GM18526 (cell line): ENCODE measurements around the gene AFAP1L2.

ENCODE experiments used
- POLR2A ChIP-seq: IDR thresholded peaks from 3 replicates; pipeline ENCODE4 v1.6.1; 2011; ENCODE audit not compliant: insufficient read length; ENCODE audit errors: extremely low read depth

The AFAP1L2 gene

DNA sequence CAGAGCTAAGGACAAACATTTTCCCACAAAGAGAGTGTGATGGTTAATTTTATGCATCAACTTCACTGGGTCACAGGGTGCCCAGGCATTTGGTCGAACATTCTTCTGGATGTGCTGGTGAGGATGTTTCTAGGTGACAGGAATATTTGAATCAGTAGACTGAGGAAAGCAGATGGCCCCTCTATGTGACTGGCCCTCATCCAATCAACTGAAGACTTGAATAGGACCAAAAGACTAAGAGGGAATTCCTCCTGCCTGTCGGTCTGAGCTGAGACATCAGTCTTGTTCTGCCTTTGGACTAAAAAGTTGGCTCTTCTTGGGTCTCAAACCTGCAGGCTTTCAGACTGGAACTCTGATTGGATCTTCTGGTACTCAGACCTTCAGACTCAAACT, 44.4 kb downstream of the AFAP1L2 start:
- no peak for TF ChIP-seq POLR2A

DNA sequence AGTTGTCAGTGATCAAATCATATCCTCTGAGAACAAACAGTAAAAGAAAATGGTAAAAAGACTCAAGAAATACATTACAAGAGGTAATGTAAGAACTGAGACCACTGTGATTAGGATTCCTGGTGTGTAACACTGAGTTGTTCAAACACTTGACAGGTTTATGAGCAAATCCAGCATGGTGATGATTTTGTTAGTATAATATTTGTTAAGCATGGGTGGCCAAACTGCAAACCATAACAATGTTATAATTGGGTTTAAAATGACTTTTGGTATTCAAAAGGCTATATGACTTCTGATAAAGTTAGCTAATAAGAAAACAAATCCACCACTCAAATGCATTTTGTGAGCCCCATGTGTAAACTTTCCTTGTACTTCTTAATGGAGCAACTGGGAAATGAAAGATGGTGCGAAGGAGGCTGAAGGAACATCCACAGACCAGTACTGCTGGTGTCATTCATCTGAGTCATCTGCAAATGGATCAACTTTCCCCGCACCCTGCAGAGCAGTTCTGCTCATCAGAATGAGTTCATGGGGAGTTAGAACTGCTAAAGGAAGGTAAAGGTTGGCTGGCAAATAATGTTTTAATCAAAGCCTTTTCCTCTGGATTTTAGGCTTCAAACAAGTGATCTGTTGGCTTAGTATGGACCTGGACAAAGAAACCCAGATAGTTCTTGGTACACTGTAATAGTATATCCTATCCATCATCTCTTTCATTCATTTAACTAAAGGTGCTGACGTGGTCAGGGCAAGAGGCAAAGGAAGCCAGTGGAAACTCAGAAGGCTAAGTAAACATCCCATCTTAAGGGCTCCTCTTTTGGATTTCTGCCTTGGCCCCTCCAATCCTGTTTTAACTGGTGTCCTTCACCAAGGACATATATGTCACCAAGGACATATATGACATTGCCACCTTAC, 45.0 kb downstream of the AFAP1L2 start:
- no peak for TF ChIP-seq POLR2A

DNA sequence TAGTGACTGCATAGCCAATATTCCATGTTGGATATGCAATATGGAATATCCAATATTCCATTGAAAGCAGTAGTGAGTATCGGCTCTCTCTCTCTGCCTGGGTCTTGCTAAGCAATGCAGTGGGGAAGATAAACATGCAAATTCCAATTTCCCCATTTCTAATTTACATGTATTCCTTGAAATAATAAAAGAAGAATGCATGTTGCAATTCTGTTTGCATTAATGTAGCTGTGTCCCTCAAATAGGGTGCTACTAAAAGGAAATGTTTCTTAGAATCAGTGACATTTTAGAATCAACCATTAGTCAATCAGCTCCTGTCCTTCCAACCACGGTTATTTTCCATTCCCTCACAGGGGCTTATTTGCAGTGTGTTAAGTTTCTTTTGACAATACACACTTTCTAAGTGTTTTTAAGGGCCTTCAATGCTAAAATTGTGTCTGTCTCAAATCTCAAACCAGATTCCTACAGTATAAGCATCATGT, 46.7 kb downstream of the AFAP1L2 start:
- TF ChIP-seq POLR2A = no peak

DNA sequence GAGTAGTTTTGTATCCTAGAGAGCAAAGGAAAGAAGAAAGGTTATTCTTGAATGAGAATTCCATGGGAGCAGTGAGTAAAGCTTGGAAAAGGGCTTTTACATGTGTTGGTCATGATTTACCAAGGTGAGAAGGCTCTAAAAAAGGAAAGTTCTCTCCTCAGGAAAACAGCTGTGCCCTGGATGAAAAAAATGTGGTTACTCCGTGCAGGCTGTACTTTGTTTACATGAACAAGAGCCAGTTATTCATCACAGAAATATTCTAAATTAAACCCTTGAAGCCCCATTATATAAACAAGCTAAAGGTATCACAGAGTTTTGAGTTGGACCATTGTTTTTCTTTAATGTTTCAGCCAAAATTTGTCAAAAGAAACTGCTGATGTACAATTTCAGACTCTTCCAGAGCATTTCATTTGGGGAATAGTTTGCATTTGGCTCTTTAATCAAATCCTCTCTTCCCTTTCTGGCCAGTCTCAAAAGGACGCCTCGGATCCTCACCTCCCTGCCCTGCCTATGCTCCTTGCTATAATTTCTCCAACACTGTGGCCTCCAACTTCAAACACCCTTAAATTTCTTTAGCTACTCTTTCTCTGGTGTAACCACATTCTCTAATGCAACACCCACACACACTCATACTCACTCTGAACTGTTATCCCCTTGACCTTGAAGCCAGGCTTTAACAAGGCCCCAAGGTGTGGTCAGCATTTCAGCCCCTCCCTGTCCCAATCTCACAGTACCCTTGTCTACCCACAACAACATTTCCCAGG, 47.4 kb downstream of the AFAP1L2 start:
- no peak for TF ChIP-seq POLR2A

DNA sequence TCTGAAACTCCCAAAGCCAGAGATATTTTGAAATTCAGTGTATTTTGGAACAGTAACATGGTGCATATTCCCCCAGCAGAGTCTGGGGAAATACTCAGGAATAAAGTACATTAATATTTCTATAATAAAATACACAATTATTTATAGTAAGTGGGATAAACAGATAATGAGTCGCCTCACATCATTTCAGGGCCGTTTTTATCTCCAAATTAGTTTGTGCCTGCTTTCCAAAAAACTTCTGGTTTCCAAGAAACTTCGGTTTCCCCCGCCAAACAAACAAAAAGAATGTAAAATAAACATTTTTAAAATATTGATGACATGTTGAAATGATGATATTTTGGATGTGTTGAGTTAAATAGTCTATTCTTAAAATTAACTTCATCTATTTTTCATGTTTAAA, 48.2 kb downstream of the AFAP1L2 start:
- no peak for TF ChIP-seq POLR2A

DNA sequence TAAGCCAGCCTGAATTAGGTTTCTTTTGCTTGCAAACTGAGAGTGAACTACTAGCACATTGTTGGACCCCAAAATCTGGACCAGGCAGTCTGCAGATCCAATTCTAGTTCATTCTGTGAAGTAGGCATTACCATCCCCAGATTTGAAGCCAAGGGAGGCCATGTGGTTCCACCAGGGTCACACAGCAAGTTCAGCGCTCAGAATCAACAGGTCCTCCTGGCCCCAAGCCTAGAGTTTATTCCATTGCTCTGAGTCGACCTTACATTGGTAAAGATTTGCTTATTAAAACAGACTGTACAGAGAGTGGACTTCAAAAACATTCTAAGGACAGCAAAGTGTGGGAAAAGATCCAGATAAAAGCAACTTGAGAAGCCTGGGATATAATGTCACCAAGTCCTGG, 50.9 kb downstream of the AFAP1L2 start:
- no peak for TF ChIP-seq POLR2A

DNA sequence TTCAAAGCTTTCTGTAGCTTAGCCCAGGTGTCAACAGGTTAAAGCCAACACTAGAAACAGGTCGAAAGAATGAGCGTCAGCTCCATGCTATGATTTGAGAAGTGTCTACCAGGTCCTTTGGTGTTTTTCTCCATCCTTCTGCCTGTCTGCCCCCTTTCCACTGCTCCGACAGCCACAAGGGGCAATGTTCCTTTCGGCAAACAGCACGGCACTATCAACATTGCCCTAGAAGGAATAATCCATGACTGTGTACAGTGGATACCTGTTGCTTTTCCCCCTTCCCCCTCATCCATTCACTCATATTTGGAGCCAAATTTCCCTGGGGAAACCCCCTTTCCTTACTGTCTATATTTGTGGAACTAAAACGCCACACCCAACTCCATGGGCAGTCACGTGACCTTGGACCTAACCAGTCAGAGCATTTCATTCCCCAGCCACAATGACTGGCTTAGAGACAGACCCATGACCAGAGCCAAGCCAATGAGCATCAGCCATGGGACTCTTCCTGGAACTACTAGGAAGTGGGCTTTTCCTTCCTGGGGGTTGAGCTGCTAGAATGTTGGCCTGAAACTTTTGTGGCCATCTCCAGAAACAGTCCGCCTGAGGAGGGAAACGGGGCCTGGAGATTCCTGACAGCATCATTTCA, 51.5 kb downstream of the AFAP1L2 start:
- no peak for TF ChIP-seq POLR2A

DNA sequence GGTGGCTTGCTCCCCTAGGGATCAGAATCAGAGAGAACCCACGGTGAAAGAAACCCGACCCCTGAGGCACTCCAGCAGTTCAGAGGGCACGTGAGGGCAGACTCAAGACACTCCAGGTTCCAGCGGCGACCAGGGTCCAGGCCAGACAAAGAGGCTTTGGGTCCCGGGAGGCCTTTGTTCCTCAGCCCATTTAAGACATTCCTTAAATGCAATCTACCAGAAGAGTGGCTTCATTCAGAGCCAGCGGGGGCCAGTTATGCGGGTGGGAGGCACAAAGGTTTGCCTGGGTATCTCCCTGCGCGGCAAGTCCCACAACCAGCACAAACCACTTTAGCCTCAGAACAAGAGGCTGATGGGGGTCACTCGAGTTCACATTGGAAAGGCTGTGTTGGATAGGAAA, 53.6 kb downstream of the AFAP1L2 start:
- no peak for TF ChIP-seq POLR2A

DNA sequence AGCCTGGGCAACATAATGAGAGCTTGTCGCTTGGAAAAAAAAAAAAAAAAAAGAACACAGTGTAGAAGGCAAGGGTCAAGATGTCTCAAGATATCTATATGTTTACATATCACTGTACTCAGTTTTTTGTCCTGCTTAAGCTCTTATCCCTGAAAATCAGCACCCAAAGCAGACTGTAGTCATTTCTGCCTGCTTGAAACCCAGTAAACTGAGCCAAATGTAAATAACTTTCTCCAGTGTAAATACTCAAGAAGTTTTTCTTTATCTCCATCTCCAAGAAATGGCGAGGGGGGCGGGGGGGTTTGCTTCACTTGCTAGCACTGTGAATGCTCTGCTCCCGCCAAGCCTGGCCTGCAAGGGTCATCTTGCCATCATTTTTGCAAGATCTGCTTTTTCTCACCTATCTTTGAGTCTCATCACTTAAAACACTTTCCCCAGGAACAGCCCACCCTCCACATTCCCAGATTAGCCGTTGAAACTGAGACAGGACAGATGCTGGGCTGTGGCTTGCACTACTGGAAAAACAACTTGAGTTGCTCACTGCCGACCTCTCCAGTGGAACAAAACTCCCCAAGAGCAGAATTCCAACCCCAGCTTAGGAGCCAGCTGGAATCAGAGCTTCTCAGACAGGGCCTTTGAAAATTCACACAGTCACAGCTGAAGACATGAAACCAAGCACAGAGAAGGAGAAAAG, 54.6 kb downstream of the AFAP1L2 start:
- no peak for TF ChIP-seq POLR2A

DNA sequence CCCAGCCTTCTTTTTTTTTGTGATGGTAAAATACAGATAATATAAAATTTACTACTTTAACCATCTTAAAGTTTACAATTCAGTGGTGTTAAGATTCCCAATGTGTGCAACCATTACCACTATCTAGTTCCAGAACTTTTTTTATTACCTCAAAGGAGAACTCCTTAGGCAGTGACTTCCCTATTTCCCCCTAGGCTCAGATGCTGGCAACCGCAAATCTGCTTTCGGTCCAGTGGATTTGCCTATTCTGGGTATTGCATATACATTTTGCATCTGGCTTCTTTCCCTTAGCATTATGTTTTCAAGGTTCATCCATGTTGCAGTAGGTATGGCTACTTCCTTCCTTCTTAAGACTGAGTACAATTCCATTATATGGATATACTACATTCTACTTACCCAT, 56.5 kb downstream of the AFAP1L2 start:
- TF ChIP-seq POLR2A = no peak

DNA sequence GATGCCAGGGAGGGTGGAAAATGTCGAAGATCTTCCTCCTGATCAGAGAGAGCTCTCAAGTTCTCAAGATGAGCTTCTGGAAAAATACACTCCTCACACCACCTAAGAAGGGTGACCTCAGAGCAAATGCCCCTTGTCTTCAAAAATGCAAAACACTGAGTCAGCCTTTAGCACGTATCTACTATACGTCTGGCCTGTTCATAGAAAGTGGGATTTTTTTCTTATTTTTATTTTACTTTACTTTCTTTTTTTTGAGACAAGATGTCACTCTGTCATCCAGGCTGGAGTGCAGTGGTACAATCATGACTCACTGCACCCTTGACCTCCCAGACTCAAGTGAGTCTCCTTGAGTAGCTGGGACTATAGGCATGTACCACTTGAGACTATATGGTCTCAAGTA, 57.1 kb downstream of the AFAP1L2 start:
- TF ChIP-seq POLR2A = no peak

DNA sequence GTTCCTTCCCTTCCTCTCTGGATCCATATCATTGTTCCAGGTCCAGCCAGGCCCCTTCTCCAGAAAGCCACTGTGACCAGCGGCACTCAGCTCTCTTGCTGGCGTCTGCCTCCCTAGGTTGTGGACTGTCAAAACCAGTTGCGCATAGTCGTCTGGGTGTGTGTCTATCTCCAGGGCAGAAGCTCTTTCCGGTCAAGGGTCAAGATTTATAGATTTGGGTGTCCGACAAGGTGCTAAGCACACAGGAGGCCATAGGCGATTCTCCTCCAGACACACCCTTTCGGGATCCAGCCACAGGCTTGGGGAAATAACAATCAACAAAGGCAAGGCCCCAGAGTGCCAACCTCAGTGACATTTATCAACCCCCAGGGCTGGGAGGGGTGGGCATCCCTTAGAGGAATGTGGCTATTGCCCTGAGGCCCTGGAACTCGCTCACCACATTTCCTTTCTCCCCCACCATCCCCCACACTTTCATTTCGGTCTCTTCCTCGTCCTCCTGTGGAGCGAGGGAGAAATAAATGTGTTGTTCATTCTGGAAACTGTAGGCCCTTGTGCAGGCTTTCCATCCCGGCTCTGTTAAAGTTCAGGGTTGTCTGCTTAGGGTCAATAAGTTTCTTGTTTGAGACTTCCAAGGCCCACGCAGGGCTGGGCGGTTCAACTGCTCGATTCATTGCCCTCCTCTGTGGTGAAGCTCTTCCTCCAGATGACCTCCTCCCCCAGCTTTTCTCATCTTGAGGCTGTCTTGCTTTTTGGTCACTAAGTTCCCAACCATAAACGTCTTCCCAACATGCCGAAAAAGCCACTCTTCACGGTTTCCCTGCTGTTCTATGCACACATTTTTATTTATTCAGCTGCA, 57.9 kb downstream of the AFAP1L2 start:
- TF ChIP-seq POLR2A = no peak

DNA sequence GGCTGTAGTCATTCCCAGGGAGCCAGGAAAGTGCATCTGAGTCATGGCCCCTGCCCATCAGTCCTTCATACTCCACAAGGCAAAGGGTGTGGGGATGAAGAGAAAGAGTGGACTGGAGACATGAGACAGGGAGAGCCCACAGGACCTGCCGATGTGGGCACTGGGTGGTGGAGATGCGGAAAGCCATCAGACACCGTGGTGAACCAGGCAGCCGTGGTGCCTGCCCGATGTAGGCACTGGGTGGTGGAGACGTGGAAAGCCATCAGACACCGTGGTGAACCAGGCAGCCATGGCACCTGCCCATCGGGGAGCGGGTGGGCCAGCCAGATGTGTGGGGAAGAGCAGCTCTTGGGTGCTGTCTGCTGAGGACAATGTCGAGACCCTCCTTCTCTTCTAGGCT, 58.6 kb downstream of the AFAP1L2 start:
- no peak for TF ChIP-seq POLR2A
